NCI-H510A treated with DMSO at 0.1 percent for 48 hours (cell line): ENCODE data around the gene RHEBL1.

ENCODE experiments used
- DNase-seq: peaks from one replicate; lab custom pipeline; 2025; lab: John Stamatoyannopoulos, UW

RHEBL1 gene

GRCh38 chr12:49054524-49054923 is 15.3 kb downstream of the RHEBL1 start:
- DNase-seq = no peak

GRCh38 chr12:49054096-49054495 is 15.7 kb downstream of the RHEBL1 start:
- DNase-seq = no peak

- DNase-seq = no peak
Measured at GRCh38 chr12:49052451-49053208, 17.1 kb downstream of the RHEBL1 start.

GRCh38 chr12:49051777-49052438 is 17.9 kb downstream of the RHEBL1 start:
- no peak for DNase-seq

GRCh38 chr12:49051373-49051764 is 18.4 kb downstream of the RHEBL1 start:
- DNase-seq = no peak

- no peak for DNase-seq
Measured at GRCh38 chr12:49050507-49051372, 19.0 kb downstream of the RHEBL1 start.

- no peak for DNase-seq
Measured at GRCh38 chr12:49049566-49050224, 20.1 kb downstream of the RHEBL1 start.

GRCh38 chr12:49048953-49049352 is 20.8 kb downstream of the RHEBL1 start:
- no peak for DNase-seq

- no peak for DNase-seq
Measured at GRCh38 chr12:49046129-49046895, 23.5 kb downstream of the RHEBL1 start.

- no peak for DNase-seq
Measured at GRCh38 chr12:49044660-49045059, 25.1 kb downstream of the RHEBL1 start.

GRCh38 chr12:49043856-49044258 is 25.9 kb downstream of the RHEBL1 start:
- DNase-seq = peak; percentile 48

GRCh38 chr12:49043241-49043640 is 26.5 kb downstream of the RHEBL1 start:
- no peak for DNase-seq

- DNase-seq = no peak
Measured at GRCh38 chr12:49041881-49042484, 27.8 kb downstream of the RHEBL1 start.

GRCh38 chr12:49041036-49041880 is 28.5 kb downstream of the RHEBL1 start:
- no peak for DNase-seq

GRCh38 chr12:49040364-49040855 is 29.4 kb downstream of the RHEBL1 start:
- DNase-seq = no peak

- no peak for DNase-seq
Measured at GRCh38 chr12:49039421-49040363, 30.1 kb downstream of the RHEBL1 start.

GRCh38 chr12:49038291-49038955 is 31.4 kb downstream of the RHEBL1 start:
- no peak for DNase-seq

- DNase-seq = no peak
Measured at GRCh38 chr12:49037947-49038237, 31.9 kb downstream of the RHEBL1 start.
